ENCODE data around the gene TTLL5.

Gene TTLL5, protein sequence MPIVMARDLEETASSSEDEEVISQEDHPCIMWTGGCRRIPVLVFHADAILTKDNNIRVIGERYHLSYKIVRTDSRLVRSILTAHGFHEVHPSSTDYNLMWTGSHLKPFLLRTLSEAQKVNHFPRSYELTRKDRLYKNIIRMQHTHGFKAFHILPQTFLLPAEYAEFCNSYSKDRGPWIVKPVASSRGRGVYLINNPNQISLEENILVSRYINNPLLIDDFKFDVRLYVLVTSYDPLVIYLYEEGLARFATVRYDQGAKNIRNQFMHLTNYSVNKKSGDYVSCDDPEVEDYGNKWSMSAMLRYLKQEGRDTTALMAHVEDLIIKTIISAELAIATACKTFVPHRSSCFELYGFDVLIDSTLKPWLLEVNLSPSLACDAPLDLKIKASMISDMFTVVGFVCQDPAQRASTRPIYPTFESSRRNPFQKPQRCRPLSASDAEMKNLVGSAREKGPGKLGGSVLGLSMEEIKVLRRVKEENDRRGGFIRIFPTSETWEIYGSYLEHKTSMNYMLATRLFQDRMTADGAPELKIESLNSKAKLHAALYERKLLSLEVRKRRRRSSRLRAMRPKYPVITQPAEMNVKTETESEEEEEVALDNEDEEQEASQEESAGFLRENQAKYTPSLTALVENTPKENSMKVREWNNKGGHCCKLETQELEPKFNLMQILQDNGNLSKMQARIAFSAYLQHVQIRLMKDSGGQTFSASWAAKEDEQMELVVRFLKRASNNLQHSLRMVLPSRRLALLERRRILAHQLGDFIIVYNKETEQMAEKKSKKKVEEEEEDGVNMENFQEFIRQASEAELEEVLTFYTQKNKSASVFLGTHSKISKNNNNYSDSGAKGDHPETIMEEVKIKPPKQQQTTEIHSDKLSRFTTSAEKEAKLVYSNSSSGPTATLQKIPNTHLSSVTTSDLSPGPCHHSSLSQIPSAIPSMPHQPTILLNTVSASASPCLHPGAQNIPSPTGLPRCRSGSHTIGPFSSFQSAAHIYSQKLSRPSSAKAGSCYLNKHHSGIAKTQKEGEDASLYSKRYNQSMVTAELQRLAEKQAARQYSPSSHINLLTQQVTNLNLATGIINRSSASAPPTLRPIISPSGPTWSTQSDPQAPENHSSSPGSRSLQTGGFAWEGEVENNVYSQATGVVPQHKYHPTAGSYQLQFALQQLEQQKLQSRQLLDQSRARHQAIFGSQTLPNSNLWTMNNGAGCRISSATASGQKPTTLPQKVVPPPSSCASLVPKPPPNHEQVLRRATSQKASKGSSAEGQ (N-terminal part only)

DNA sequence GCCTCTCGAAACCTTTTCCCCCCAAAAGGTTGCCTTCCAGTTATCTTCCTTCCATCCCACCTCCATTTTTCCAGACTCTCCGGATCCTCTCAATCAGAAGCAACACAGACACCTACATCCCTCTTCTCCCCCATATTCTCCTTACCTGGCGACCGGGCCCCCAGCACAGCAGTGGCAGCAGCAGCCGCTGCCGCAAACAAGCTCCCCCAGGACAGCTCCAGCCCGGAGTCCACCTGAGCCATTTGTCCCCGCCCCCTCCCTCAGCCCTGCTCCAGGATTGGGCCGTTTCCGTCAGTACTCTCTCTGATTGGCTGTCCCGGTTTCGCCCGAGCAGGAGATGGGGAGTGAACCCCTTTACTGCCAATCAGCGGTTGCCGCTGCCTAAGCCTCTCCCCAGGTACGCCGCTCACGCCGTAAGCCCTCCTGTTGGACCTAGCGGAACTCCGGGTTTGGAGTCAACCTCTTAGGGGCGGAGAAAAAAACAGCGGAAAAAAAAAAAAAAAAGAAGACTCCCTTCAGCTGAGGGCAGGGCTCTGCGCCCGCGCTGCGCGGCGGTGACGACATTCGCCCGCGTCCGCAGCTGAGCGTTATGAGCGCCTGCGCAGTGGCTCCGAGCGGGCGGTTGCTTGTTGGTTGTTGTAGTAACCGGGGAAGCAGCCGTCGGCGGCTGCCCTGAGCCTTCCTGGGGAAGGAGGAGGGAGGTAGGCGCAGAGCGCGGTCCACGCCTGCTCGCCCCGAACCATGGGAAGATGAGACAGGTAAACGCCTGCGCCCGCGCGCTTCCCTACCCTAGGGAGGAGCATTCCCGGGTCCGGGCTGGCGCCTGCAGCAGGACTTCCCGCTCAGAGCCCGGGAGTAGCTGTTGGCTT, at the start of gene TTLL5, which contains the start of gene ERG28:
Gene TTLL5, plus strand, starts transcription at position 617 of the 869 bp plus-strand sequence. CDS start 1,904 bp downstream, outside the sequence.
Gene ERG28, minus strand, starts transcription at position 247 of the 869 bp plus-strand sequence. CDS start 3,374 bp downstream, outside the sequence.
- peak; percentile 98 for DNase-seq

DNA sequence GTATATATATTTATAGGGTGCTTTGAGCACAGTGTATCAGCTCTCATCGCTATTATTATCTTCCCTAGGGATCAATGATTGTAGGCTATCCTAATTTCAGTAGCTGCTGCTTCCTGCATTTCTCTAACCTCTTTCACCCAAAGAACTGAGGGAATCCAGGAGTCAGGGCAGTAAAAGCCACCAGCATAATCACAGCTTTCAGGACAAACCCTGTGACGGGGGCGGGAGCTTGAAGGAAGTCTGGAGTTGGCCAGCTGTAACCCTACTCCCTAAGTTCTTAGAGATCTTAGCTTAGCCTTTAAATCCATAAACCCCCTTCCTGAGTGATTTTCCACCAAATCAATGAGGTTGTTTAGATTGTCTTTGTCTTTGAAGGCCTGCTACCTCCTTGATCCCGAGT, 48.9 kb upstream of the TTLL5 start:
- no peak for DNase-seq

DNA sequence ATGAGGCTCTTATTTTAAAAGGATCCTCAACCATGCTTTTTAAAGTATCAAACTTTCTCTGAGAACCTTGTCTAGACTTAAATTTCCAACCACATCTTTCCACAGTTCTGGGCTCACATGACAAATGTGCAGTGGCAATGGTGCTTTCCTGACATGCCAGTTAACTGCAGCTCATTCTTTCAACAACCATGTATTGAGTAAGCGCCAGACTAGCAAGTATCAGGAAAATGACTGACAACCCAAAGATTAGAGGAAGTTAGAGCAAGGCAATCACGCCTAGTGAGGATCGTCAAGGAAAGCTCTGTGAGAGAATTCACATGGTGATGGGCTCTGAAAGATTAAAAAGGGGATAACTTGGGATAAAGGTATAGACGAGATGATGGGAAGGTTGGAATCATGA, 46.9 kb upstream of the TTLL5 start:
- DNase-seq: no peak

DNA sequence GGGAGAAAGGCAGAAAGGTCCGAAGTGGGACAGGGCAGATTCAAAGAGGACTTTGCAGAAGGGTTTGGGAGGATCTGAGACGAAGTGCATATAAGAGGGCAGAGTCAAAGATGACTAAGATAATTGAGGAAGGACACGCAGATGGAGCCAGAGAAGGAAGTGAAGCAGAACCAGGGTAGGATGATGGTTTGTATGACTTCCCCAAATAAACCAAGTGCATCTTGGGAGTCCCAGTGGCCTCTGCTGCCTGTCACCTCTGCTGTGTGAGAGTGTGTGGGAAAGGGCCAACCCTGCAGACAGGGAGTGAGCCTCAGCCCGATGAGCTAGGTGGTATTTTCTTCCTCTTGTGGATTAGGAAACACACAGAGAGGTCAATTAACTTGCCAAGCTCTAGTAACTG, 45.8 kb upstream of the TTLL5 start:
- DNase-seq: no peak

DNA sequence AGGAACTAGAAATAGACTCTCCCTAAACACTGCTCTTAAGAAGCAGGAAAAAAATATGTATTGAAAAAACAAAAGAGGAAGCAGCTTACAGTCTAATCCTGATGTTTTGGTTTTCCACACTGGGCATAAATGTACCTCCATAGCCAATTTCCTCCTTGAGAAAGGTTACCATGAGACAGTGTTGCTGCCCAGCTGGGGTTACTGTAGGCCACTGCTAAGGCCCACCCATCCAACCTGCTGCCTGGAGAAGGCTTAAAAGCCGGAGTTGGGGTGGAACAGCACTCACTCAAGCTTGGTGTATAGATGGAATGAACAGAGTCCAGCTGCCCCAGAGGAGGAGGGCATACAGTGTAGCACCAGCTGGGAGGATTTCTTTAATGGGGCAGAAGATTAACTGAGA, 41.5 kb upstream of the TTLL5 start:
- no peak for DNase-seq

DNA sequence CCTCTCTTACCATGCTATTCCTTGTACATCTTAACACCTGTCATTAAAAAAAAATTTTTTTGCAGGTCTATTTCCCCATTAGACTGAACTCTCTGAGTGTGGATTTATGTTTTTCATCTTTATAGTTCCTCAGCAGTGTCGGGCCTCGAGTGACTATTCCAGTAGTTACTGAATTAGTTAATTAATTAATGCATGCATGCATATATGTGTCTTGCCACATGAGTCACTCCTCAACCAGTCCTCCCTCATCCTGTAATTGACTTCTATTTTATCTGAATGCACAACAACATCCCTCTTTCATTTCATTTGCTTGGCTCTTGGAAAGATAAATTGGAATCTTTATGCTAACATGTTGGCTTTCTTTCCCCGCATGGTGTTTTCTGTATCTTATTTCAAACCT, 36.0 kb upstream of the TTLL5 start:
- DNase-seq: no peak

DNA sequence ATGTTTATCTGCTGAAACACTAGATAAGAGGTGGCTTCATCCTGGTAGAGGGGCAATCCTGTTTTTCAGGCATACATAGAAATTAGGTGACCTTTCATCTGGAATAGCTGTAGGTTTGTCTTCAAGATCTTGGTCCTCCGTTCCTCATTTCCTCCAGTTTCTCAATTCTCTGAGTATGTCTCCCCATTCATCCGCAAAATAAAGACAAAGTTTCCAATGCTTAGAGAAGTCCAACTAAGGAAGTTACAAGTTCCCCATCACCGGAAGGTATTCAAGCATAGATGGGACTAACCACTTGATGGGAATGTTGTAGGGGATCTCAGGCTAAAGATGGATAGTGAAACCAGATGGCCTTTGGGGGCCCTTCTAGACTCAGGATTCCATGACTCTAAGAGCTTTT, 34.6 kb upstream of the TTLL5 start:
- no peak for DNase-seq

DNA sequence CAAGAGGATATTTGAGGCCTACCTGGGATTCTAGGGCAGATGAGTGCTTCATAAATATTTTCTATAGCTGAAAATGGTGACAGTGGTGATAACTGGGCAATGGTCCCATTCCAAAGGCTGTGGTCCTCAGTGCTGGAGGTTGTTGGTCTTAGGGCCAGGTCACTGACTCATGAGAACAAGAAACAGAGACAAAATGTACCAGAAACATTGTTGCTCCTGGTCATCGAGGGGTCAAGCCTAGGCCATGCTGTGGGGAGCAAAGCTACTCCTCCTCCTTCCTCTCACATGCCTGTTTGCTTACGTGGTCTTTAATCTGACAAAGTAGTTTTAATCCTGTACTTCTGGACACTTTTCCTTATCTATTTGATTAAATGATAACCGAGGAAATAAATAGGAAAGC, 34.2 kb upstream of the TTLL5 start:
- DNase-seq: no peak

DNA sequence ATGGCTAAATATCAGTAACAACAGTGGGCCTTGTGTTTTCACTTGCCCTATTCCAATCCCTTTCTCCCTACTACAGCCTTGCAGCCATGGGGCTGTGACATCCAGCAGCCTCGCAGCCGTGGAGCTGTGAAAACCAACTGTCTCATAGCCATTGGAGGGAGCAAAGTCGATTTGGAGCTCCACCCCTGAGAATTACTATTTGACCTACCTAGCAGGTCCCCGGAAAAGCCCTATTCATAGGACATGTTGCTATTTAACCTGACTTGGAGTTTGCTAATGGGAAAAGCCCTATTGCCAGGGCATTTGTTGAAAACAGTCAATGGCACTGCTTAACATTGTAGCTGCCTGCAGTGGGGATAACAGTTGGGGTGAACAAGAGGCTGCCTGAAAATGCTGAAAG, 33.6 kb upstream of the TTLL5 start:
- DNase-seq: no peak

DNA sequence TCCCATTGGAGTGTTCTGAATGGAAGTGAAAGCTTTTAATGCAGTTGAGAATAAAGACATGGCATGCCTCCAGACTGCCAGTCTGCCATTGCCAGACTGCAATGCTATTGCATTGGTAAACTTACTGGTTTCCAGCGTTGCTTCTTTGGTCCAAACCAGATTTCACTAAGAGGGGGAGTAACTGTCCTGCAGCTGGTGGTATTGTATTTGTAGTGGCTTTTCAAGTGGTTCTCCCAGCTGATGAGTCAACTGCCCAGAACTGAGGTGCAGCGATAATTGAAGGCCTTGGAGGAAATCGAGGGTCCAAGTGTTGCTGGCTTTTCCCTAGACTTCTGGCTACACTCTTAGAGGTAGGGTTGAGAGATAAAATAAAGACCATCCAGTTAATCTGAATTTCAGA, 32.2 kb upstream of the TTLL5 start:
- no peak for DNase-seq

DNA sequence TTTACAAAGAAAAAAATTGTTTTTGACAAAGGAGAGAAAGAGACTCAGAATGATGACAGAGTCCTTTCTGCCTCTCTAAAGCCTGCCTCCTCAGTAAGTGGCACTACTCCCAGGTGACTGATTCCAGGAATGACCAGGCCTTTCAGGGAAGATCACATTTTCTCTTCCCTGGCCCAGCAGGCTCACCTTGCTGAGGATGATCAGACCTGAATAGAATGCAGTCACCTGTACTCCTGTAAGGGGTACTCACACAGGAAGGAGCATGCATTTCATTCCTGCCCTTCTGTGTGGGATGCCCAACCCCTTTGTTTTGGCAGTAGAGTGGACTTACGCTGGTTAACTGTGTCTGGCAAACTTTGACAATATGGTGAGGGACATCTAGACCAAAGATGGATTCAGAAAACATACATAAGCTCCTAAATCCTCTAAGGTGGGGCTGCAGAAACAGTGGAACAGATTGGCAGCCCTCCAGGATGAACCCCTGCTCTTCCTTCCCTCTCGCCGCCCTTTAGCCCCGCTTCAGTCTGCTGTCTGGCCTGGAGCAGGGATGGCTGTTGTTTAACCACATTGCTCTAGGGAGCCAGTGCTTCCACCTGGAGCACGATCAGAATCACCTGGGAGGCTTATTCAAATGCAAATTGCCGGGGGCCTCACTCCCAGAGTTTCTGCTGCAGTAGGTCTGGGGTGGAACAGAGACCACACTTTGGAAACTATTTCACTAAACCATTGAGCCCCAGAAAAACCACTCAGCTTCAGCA, 30.2 kb upstream of the TTLL5 start:
- no peak for DNase-seq

DNA sequence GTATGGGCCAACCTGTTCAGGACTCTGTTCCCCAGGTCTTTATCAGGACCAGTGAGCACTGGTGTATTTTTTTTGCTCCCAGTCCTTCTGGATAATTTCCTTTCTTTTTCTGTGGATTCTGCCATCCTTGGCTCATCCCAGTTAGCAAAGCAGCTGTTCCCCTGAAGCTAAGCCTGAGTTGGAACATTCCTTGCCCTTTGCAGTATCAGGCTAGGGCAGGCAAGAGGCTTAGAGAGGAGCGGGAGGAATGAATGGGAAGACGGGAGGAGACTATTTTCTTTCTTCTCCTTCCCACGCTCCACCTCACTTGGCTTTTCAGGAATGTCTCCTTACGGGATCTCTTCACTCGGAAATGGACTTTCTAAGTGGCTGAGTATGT, 29.6 kb upstream of the TTLL5 start:
- no peak for DNase-seq

DNA sequence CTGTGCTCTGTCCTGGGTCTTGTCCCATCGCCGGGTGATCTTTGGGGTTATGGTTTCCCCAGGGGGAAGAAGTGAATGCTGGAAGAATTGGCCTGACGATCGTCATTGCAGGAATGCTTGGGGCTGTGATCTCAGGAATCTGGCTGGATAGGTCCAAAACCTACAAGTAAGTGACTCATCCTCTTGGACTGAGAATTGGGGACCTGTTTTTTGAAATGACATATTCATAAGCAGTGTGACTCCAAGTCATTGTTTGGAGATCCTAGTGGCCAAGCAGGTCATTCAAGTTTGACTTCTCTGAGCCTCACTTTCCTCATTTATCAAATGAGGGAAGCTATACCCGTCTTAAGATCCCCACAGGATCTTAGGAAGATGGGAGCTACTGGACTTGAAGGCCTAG, 26.2 kb upstream of the TTLL5 start:
- no peak for DNase-seq

DNA sequence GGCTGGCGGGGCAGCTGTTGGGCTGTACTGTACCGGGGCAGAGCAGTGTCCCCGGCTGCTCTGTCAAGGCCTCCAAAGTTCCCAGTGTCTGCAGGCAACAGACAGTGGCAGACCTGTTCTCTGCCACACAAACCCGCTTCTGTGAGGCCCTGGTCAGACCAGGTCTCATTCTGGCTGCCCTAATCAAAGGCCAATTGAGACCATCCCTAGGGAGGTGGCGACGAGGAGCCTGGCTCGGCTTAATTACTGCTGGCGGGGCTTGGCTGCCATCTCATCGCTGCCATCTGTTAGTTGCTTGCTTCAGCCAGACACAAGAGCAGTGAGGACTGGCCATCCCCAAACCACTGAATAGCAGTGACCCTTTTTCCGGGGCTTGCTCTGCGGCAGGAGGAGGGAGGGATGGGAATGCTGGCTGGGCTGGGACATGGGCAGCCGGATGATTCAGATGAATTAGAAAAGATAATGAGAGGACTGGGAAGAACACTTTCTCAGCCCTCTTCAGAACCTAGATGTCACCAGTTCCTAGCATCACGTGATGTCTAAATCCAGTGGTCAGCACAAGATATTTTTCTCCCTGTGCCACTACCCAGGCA, 24.9 kb upstream of the TTLL5 start:
- DNase-seq: peak; percentile 17

DNA sequence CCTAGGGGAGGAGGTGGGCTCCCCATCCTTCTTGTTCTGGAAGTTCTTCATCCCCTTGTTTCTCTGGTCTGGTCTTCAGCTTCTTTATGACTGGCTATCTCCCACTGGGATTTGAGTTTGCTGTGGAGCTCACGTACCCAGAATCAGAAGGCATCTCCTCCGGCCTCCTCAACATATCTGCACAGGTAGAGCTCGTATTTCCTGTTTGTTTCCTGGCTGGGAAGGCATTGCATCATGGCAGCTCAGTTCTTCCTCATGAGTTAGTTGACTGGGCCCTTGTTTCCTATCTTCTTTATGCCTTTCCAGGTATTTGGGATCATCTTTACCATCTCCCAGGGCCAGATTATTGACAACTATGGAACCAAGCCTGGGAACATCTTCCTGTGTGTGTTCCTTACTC, 20.2 kb upstream of the TTLL5 start:
- no peak for DNase-seq

DNA sequence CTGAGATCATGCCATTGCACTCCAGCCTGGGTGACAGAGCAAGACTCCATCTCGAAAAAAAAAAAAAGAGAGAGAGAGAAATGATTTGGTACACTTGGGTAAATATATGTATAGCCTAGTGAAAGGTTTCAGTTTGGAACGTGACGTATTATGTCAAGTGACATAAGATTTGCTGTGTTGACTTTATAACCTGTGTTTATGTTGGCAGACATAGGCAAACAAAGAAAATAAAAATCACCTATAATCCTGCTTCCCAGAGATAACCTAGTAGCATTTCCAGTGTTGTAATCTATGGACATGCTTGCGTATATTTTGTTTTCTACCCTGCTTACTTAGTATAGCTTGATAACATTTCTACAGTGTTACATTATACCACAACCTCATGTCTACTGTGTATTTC, 17.1 kb upstream of the TTLL5 start:
- DNase-seq: no peak

DNA sequence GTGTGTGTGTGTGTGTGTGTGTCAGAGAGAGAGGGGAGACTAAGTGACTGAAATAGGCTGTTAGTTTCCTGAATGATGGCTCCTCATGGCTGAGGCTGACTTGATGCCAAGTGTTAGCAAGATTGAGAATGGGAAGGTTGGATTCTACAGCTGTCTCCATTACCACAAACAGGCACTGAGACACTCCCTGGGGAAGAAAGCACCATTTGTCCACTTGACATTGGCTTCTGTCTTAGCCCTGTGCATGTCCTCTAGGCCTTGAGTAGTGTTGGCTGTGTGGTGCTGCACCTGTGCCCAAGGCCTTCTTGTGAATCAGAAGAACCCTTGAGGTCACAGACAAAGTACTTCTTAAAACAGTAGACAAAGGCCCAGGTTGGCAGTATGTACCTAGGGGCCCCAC, 16.0 kb upstream of the TTLL5 start:
- no peak for DNase-seq

DNA sequence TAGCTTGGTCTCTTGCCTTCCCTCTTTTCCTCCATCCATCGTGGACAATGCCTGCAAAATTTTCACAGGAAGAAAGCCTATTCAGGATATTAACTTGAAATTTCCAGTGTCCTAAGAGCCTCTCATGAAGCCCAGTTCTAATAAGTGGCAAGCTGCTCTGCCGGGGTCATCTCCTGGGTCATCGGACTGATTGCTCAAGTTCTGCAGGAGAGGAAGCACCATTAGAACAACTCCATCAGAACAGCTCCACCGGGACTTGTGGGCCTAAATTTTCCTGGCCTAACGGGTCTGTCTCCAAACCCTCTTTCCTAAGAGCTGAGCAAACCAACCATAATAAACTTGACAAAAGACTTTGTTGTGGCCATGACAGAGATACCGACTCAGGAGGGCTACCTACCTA, 14.3 kb upstream of the TTLL5 start:
- no peak for DNase-seq

DNA sequence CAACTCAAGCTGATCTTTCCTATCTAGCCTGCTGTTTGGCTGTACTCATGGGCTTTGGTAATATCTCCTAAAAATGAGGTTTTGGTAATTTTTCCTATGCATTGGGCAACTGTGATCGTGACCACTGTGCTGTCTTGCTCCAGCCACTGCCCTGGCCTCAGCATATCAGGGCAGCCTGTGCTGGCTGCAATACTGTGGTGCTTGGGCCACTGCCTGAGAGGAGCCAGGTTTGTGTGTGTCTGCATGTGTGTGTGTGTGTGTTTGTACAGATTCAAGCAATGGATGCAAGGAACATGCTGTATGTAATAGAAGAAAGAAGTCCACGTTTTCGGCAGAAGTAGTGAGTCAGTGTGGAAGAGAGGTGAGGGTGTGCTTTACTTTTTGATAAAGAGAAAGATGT, 13.4 kb upstream of the TTLL5 start:
- no peak for DNase-seq

DNA sequence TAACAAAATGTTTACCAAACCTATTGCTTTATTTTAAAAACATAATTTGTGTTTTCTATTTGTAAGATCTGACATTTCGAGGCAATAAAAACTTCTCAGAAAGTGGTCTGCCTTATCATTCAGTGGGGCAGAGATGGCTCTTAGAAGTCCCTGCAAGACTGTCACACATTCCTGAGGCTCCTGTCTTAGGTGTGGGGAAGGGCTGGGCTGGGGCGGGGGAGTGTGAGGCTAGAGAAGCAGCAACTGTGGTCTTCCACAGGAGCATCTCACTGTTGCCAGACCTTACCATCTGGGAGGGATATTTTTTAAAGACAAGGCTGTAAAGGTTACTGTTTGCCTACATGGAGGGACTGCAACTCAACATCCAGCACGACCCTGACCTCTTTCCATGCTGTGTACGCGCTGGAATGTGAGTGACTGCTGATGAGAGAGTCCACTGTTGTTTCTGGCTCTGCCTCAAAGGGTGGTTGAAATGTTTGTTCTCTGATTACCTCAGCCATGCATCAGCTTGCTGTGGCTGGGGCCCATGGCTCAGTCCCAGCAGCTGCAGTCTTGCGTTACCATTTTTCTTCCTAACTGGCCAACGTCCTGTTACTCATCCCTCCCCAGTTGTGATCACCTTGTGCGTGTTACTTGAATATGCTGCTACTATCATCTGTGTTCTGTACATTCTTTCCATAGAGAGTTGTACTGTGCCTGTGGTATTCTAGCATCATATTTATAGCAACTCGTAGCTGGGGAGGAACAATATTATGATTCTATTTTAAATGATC, 12.8 kb upstream of the TTLL5 start:
- no peak for DNase-seq

Data from NCI-H1092 treated with DMSO at 0.1 percent for 48 hours (cell line).